ENCODE measurements around the gene TDRD7.

TDRD7 gene, protein sequence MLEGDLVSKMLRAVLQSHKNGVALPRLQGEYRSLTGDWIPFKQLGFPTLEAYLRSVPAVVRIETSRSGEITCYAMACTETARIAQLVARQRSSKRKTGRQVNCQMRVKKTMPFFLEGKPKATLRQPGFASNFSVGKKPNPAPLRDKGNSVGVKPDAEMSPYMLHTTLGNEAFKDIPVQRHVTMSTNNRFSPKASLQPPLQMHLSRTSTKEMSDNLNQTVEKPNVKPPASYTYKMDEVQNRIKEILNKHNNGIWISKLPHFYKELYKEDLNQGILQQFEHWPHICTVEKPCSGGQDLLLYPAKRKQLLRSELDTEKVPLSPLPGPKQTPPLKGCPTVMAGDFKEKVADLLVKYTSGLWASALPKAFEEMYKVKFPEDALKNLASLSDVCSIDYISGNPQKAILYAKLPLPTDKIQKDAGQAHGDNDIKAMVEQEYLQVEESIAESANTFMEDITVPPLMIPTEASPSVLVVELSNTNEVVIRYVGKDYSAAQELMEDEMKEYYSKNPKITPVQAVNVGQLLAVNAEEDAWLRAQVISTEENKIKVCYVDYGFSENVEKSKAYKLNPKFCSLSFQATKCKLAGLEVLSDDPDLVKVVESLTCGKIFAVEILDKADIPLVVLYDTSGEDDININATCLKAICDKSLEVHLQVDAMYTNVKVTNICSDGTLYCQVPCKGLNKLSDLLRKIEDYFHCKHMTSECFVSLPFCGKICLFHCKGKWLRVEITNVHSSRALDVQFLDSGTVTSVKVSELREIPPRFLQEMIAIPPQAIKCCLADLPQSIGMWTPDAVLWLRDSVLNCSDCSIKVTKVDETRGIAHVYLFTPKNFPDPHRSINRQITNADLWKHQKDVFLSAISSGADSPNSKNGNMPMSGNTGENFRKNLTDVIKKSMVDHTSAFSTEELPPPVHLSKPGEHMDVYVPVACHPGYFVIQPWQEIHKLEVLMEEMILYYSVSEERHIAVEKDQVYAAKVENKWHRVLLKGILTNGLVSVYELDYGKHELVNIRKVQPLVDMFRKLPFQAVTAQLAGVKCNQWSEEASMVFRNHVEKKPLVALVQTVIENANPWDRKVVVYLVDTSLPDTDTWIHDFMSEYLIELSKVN

DNA sequence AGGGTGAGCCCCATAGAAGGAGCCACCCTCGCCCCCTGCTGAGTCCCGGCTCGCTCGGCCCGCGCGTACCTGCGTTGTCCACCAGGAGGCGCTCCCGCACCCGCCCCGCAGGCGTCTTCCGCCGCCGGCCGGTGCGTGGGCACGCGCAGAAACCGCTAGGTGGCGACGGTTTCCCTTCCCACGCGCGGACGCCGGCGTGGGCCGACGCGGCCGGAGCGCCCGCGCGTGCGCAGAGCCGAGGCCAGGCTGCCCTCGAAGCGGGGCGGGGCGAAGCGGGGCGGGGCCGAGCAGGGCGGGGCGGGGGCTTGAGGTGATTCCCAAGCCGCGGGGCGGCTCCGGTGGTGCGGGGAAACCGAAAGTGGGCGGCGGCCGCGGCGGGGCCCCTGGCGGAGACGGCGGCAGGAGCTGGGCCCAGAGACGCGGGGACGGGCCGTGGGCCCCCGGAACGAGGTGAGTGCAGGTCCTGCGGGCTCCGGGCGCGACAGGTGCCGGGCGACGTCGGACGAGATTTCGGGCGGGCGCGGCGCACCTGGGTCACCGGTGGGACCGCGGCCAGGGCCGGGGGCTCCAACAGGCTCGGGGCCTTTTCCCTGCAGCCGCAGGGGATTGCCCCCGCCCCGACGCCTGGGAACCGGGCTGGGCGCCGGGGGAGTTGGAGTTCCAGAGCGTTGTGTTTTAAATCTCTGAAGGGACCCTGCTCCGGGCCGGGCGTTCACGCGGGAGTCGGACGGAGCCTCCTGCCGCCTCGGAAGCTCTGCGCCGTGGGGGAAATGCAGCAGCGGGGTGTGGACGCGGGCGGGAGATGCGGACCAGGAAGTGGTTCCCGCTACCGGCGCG is at the start of gene TDRD7:
Gene TDRD7, plus strand, starts transcription at position 308 of the 837 bp plus-strand sequence. CDS start 16,370 bp downstream, outside the sequence.
- peak; percentile 85 for DNase-seq

DNA sequence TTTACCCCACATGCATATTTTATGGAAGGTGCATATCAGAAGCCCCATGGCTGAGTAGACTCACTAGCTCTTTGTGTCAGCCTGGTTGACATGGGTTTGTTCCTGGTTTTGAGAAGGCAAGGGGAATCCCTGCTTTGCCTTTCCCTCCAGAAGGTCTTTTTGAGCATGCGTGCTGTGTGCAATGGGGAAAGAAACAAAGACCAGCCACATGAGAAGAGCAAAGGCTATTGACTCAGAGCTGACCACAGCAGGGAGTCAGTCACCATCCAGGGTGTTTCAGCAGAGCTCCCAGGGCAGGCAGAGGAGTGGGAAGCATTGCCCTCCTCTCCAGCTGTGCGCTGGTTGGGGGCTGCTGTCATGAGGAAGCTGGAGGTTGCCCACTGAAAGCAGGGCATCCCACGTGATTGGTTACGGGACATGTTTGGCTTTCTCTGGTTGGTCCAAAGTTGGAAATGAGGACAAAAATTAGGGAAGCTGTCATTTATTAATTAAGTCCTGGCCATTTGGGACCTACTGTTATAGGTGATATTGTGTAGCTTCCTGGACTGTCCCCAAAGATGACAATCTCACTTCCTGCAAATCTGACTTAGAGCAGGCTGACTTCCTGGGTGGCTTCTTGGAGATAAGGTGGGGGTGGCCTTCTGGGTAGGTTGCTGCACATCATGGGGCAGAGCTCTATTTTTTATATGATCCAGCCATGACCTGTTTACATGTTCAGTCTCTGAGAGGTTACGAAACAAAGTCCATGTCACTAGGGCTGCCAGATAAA is 48.9 kb upstream of the TDRD7 start:
- DNase-seq: no peak

DNA sequence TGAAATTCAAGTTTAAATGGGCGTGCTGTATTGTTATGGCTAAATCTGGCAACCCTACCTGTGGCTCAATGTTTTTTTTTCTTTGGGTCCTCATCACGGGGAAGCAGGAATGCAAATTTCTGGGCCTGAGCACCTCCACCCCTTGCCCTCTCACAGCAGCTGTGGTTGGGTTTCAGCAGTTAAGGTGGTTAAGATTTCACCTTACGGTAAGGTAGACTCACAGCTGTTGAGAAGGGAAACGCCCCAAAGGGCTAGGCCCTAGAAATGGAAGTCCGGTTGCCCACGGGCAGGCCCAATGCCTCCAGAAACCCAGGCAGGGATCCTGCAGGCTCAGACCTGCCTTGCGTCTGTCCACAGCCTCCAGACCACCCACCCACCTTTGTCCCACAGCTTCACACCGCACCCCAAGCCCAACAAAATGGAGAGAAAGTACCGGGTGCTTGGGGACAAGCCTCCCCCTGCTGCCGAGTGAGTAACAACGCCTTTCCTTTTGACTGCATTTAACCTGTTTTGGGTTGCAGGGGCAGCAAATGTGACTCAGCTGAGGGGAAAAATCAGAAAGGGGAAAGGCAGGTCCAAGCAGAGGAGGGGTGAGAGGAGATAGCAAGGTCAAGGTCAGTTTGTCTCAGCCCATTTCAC is 48.1 kb upstream of the TDRD7 start:
- no peak for DNase-seq

DNA sequence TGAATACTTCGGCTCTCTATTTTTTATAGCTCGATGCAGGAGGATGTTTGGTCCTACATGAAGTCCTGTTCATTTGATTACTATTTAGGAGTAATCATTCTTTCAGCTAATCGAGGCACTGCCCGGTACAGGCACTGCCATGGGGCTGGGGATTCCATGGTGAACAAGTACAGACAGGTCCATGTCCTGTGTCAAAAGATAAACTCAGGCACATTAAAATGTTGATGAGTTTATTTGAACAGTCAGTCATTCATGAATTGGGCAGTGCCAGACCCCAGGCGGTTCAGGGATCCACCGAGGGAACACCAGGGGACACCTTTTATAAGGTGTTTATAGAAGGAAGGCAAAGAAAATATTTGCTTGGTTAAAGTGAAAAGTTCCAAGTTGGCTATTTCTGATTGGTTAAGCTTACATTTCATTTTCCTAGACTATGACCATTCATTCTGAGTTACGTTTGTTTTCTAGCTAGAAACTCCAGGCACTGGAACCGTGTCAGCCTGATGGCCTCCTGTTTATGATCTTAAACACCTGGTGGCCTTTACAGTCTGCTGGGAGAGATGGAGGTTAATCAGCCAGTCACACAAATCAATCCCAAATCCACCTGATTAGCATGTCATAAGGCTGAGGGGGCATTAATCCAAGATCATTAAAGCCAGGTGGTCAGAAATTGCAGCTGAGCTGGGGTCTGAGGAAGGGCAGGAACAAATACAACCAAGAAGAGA is 47.0 kb upstream of the TDRD7 start:
- no peak for DNase-seq

DNA sequence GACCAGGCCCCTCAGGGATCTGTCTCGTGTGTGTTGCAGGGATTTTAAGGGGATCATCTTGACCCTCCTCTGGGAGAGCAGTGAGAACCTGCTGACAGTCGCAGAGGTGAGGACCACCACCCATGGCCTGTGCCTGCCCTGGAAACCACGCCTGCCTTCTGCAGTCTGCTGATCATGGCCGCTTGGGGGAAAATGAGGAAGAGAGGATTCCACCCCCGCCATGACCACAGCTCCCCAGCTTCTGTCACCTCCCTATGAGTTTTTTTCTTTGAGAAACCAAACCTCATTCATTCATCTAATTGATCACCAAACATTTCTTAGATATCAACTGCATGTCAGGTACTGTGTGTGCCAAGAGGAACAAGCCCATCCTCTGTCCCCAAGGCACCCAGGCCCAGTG is 46.3 kb upstream of the TDRD7 start:
- DNase-seq: no peak

DNA sequence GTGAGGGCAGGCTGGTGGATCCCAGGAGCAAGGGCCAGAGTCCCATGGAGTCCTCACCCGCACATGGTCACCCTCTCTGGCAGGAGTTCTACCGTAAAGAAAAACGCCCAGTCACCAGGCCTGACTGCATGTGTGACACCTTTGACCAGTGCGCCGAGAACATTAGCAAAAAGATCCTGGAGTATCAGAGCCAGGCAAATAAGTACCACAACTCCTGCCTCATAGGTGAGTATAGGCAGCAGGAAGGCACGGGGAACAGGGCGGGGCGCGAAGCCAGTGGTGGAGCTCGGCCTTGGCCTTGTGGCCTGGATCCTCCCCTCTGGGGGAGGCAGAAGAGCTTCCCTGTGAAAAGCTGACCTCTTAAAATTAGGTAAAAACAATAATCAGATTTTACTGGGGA is 45.4 kb upstream of the TDRD7 start:
- DNase-seq: no peak

DNA sequence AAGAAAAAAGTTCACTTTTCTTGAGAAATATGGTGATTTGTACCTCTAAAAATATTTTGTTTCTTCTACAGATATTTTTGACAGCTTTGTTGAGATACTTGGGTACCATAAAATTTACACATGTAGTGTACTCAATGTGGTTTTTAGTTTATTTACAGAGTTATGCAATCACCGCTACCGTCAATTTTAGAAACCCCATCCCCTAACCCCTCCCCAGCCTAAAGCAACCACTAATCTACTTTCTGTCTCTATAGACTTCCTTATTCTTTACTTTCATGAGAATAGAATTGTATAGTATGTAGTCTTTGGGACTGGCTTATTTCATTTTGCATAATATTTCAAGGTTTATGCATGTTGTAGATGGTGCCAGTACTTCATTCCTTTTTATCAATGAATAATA is 45.0 kb upstream of the TDRD7 start:
- DNase-seq: no peak

DNA sequence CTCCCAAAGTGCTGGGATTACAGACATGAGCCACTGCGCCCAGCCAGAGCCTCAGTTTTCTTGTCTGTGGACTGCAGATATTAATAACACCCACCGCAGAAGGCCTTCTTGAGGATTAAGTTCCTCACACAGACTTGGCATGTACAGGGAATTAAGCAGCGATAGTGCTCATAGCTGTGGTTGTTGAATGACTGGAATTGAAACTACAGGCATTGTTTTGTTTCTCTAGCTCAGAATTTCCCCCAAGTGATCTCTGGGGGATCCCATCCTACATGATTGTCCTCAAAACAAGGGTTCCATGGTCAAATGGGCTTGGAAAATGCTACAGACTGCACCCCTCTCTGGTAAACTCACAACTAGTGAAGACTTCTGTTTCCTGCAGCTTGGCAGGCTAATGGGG is 44.2 kb upstream of the TDRD7 start:
- DNase-seq: peak; percentile 10

DNA sequence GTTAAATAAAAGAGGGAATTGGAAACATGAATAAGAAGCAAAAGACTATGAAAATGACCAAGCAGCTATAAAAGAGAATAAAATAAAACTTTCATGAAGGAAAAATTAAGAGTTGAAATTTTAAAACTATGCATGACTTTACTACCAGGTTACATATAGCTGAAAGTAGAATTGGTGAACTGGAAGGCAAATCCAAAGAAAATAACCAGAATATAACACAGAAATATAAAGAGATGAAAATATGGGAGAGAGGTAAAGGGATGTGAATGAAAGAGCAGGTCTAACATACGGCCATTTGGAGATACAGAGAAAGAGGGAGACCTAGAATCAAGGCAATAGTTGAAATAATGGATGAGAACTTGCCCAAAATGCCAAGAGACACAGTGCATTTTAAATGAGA is 42.9 kb upstream of the TDRD7 start:
- no peak for DNase-seq

DNA sequence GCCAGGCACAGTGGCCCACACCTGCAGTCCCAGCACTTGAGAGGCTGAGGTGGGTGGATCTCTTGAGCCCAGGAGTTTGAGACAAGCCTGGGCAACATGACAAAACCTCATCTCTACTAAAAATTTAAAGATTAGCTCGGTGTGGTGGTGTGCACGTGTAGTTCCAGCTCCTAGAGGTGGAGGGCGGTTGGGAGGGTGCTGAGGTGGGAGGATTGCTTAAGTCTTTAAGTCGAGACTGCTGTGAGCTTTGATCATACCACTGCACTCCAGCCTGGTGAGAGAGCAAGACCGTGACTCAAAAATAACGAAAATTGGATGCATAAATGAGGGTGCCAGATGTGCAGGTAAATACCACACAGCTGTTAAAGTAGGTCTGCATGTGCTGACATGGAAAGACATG is 39.3 kb upstream of the TDRD7 start:
- DNase-seq: no peak

DNA sequence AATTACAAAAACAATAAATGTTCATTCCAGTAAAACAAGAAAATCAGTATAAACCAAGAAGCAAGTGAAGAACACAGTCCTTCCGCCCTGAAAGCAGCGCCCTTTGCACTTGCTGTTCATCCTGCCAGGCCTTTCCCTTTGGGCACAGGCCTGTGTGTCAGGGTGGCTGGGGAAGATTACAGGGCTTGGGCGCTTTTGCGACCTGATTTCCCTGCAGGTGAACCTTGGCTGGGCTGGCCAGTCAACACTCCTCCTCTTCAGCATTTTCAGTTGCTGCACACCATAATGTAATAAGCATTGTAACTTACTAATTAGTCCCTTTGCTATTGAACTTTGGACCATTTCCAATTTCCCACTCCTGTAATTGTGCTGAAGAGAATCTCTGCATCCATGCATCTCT is 38.6 kb upstream of the TDRD7 start:
- DNase-seq: no peak

DNA sequence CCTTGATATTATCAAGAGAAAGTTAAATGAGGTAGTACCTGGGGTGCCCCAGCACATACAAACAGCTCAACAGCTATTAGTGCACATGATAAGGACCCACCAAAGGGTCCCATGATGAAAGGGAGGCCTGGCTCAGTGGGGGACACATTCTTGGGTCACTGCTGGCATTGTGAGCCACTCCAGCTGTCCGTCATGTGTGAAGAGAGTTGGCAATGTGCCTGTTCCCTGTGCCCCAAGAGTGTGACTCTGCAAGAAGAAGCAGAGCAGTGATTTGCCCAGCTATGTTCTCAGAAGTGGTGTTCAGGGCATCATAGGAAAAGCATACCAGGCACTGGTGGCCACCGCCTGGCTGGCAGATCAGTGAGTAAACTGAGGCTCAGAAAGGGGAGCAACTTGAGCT is 37.1 kb upstream of the TDRD7 start:
- no peak for DNase-seq

DNA sequence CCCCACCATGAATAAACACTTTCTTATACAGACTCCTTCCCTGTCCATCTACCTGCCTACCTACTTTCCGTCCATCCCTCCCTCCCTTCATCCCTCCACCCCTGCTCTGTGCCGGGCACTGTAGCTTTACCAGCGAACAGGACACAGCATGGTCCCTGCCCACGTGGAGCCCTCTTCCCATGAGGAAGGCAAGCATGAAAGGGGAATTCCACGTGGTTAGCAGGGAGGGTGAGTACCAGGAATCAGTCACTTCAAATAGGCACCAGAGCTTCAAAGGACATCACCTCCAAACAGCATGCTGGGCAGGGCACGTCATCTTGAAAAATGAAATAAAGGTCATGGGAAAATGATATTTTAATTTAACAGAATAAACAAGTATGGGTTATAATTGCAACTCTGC is 35.0 kb upstream of the TDRD7 start:
- DNase-seq: no peak

DNA sequence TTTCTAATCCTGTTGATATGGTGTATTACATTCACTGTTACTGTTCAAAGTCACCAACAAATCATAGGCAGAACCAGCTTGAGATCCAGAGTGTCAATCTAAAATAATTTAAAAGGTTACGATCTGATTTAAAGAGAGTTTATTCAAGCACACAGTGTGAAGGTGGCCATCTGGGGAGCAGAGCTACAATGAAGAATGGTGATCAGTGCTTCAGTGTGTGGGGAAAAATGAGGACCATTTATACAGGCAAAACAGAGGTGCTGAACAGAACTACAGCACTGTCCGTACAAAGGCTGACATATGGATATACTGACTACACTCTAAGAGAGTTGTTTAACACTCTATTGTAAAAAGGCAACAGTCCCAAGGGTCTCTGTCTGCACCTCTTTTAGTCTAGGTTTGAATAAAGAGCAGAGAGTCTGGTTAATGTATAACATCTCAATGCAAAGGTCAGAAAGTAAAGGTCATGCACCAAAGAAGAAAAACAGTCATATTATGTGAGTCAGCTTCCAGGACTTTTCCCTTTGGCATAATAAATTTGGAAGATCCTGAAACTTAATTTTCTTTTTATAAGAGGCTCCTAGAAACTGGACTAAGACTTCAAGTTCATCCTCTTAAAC is 29.7 kb upstream of the TDRD7 start:
- DNase-seq: no peak

DNA sequence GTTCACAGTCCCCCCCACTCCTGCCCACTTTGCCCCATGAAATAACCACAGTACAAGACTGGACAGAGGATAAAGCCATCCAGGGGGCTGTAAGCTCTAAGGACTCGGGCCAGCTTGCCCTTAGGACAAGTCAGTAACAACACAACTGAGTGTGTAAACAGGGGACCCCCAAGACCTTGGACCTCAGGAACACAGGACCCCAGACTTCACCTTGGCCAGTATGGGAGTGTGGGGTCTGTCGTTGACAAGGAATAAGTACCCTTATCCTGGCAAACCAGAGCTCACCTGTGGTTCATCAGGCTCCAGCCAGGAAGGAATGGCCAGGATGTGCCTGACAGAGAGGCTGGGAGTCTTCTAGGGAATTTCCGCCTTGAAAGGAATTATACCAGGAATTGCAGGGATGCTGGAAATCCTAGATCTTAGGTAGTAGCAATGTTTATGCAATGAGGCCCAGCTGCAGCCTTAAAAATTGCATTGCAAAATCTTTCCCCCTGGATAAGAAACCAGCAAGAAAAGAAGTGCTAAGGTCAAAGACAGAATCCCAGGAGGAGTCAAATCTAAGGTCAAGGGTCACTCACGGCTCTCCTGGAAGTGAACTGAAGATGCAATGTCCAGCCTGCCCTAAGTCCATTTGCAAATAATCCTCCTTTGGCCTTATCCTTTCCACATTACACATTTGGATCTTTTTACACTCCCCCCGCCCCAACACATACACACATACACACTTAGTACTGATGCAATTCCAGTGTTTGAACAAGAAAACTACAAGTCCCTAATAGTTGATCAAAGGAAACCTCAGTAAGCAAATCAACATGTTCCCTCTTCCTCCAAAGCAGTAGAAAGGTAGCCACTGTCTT is 27.3 kb upstream of the TDRD7 start:
- DNase-seq: no peak

DNA sequence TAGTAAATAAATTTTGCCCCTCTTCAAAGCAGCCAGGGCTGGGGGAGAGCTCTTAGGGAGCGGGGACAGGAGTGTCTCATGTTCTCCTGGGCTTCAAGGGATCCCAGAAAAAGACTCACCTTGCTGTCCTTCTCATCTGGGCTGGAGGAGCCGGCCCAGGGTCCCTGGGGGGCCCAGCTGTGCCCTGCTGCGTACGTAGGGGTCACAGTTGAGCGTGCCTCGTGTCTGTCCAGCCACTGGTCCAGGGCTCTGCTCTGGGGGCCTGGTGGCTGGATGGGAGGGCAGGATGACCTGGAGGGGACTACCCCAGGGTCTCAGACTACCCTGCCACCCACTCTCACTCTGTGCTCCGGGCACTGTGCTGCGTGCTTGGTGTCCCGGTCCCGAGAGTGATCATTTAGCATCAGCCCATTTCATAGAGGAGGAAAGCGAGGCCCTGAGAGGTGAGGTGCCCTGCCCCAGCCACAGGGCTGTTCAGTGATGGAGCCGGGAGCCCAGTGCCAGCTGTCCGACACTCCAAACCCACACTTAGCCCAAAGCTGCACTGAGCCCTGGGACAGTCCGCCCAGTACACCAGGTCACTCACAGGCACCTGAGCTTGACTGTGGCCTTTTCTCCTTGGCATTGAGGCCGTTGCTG is 26.2 kb upstream of the TDRD7 start:
- no peak for DNase-seq

DNA sequence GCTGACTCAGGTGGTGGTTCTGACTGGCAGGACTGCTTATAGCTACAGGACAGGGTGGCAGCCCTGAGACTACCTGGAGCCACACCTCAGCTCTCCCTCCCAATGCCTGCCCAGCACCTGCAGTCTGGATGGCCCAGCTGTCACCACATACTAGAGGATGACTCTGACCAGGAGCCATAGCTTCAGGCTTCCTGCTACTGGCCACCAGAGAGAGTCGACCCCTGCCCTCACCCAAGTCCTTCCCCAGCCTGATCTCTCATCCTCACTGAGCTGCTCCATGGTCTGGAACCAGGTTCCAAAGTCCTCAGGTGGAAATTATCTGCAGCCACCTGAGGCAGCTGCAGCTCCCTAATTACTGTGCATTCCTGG is 25.6 kb upstream of the TDRD7 start:
- DNase-seq: no peak

DNA sequence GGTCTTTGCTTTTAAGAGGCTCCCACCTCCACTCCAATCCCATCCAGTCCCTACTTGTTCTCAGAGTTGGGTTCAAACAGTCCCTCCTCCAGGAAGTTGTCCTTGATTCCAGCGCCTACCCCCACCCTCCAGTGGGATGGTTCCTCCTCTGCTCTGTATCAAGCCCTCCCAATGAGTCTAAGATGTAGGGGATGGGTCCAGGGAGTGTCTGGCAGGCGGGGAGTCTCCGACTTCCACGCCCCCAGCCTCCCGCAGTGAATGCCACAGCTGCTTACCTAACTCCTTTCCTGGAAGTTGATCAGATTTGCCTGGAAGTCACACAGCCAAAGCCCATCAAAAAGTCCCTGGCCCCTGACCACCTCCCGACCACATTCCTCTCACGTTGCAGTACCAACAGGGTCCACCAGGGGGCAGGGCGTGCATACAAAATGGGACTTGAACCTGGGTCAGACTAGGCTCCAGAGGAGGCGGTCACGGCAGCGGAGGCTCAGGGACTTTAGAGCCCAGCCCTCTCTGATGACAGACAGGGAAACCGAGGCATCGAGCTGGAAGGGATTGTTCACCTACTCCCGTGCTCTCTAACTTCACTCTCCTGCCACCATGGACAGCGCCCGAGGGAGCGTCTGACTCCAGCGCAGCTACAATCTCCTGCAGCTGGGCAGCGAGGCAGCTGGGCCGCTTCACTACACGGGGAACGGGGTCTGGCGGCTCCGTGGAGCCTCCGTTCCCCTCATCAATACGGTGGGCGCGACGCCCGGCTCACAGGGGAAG is 25.0 kb upstream of the TDRD7 start:
- peak; percentile 80 for DNase-seq

Data from activated CD4-positive, alpha-beta T cell treated with anti-CD3 and anti-CD28 coated beads, Interleukin-10, Interleukin-2, amounts not matched to agents 100 ng/mL and 50 ng/mL, durations not matched to agents 16 hours and 8 hours (primary cell).